GM23338 (cell line): ENCODE data around the gene DOCK6.

Experiments used
- EZH2 ChIP-seq: fragments of 200-600 bp; sonication (generic); IDR thresholded peaks from one replicate; pipeline ENCODE4 v1.8.0; 2017; ENCODE audit warnings: antibody characterized with exemption, mild to moderate bottlenecking, low read depth; ENCODE audit not compliant: unreplicated experiment
- EZH2phosphoT487 ChIP-seq: fragments of 200-600 bp; sonication (generic); IDR thresholded peaks from one replicate; pipeline ENCODE4 v1.8.1; 2018; ENCODE audit warnings: antibody characterized with exemption; ENCODE audit not compliant: unreplicated experiment
- JUNB ChIP-seq: IDR thresholded peaks from one replicate; pipeline ENCODE4 v1.6.1; 2016; ENCODE audit warnings: antibody characterized with exemption; ENCODE audit not compliant: unreplicated experiment
- NANOG ChIP-seq: IDR thresholded peaks from 2 replicates; pipeline ENCODE4 v1.6.1; 2016; ENCODE audit warnings: antibody characterized with exemption, borderline replicate concordance
- POLR2AphosphoS5 ChIP-seq: IDR thresholded peaks from 2 replicates; pipeline ENCODE4 v1.6.1; 2016; ENCODE audit warnings: antibody characterized with exemption, low read depth
- ZNF114 ChIP-seq: fragments of 250-450 bp; sonication (Bioruptor Pico); IDR thresholded peaks from 2 replicates; pipeline ENCODE4 v1.5.0; 2020; ENCODE audit warnings: mild to moderate bottlenecking, moderate library complexity
- TF ChIP-seq, protein P1 (sequence below), 2 experiments: fragments of 200-600 bp in 1 of 2; sonication (generic) in 1 of 2; conservative IDR thresholded peaks; 2 replicates each; pipeline versions ENCODE4 v1.5.1 to v1.6.1; 2016 to 2017; ENCODE audit warnings: antibody characterized with exemption in 2 of 2, low read depth in 2 of 2, mild to moderate bottlenecking in 2 of 2, moderate library complexity in 1 of 2
- TF ChIP-seq, protein P2 (sequence below): IDR thresholded peaks from 2 replicates; pipeline ENCODE4 v1.6.1; 2016; ENCODE audit warnings: antibody characterized with exemption
- TF ChIP-seq, protein P3 (sequence below): IDR thresholded peaks from one replicate; pipeline ENCODE4 v1.6.1; 2018; ENCODE audit warnings: antibody characterized with exemption; ENCODE audit not compliant: unreplicated experiment

DNA sequence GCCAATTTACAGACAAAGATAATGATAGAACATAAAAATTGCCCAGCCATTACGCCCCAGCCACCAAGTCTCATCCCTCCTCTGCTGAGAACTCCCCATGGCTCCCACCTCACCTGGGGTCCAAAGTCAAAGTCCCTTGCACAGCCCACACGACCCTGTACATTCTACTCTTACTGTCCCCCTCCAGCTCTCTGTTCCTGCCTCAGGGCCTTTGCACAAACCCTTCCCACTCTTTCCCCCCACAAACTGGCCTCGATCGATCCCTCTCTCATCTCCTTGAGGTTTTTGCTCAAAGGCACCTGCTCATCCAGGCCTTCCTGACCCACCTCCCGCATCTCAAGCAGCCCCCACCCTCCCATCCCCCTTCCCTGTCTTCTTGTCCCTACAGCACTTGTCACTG, 1.3 kb downstream of the DOCK6 start:
- TF ChIP-seq, protein P1, sequence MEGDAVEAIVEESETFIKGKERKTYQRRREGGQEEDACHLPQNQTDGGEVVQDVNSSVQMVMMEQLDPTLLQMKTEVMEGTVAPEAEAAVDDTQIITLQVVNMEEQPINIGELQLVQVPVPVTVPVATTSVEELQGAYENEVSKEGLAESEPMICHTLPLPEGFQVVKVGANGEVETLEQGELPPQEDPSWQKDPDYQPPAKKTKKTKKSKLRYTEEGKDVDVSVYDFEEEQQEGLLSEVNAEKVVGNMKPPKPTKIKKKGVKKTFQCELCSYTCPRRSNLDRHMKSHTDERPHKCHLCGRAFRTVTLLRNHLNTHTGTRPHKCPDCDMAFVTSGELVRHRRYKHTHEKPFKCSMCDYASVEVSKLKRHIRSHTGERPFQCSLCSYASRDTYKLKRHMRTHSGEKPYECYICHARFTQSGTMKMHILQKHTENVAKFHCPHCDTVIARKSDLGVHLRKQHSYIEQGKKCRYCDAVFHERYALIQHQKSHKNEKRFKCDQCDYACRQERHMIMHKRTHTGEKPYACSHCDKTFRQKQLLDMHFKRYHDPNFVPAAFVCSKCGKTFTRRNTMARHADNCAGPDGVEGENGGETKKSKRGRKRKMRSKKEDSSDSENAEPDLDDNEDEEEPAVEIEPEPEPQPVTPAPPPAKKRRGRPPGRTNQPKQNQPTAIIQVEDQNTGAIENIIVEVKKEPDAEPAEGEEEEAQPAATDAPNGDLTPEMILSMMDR (conservative IDR thresholded peaks at IDR 0.05; ENCODE audit: low read depth in 2 of 2) = no peak
- TF ChIP-seq POLR2AphosphoS5 (no peak), NANOG (no peak), EZH2 (no peak), EZH2phosphoT487 (no peak), JUNB (no peak), ZNF114 (CRISPR knock-in tag) (no peak)
- TF ChIP-seq, protein P2, sequence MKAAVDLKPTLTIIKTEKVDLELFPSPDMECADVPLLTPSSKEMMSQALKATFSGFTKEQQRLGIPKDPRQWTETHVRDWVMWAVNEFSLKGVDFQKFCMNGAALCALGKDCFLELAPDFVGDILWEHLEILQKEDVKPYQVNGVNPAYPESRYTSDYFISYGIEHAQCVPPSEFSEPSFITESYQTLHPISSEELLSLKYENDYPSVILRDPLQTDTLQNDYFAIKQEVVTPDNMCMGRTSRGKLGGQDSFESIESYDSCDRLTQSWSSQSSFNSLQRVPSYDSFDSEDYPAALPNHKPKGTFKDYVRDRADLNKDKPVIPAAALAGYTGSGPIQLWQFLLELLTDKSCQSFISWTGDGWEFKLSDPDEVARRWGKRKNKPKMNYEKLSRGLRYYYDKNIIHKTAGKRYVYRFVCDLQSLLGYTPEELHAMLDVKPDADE = no peak
- TF ChIP-seq, protein P3, sequence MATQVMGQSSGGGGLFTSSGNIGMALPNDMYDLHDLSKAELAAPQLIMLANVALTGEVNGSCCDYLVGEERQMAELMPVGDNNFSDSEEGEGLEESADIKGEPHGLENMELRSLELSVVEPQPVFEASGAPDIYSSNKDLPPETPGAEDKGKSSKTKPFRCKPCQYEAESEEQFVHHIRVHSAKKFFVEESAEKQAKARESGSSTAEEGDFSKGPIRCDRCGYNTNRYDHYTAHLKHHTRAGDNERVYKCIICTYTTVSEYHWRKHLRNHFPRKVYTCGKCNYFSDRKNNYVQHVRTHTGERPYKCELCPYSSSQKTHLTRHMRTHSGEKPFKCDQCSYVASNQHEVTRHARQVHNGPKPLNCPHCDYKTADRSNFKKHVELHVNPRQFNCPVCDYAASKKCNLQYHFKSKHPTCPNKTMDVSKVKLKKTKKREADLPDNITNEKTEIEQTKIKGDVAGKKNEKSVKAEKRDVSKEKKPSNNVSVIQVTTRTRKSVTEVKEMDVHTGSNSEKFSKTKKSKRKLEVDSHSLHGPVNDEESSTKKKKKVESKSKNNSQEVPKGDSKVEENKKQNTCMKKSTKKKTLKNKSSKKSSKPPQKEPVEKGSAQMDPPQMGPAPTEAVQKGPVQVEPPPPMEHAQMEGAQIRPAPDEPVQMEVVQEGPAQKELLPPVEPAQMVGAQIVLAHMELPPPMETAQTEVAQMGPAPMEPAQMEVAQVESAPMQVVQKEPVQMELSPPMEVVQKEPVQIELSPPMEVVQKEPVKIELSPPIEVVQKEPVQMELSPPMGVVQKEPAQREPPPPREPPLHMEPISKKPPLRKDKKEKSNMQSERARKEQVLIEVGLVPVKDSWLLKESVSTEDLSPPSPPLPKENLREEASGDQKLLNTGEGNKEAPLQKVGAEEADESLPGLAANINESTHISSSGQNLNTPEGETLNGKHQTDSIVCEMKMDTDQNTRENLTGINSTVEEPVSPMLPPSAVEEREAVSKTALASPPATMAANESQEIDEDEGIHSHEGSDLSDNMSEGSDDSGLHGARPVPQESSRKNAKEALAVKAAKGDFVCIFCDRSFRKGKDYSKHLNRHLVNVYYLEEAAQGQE = no peak
